Raji (cell line): ENCODE data around the gene MFN1.

ENCODE experiments used
- POLR2A ChIP-seq: IDR thresholded peaks from 2 replicates; pipeline ENCODE4 v1.6.1; 2011; ENCODE audit warnings: low read depth, low read length, control low read depth; ENCODE audit not compliant: insufficient read depth

MFN1 gene

GRCh38 chr3:179347345-179348194 lies at the start of gene MFN1:
TSS of gene MFN1 (plus strand) at chr3:179347709. CDS start at chr3:179348852, 1,143 bp downstream.
- peak; percentile 97 for TF ChIP-seq POLR2A

- no peak for TF ChIP-seq POLR2A
These were observed 49.4 kb upstream of the MFN1 start for GRCh38 chr3:179297971-179298725.

GRCh38 chr3:179299316-179299715 lies 48.2 kb upstream of the MFN1 start:
- no peak for TF ChIP-seq POLR2A

- no peak for TF ChIP-seq POLR2A
These were observed 47.4 kb upstream of the MFN1 start for GRCh38 chr3:179299999-179300613.

GRCh38 chr3:179301645-179302044 lies 45.9 kb upstream of the MFN1 start:
- no peak for TF ChIP-seq POLR2A

- no peak for TF ChIP-seq POLR2A
These were observed 45.4 kb upstream of the MFN1 start for GRCh38 chr3:179302111-179302510.

GRCh38 chr3:179304605-179305004 lies 42.9 kb upstream of the MFN1 start:
- TF ChIP-seq POLR2A: no peak

GRCh38 chr3:179308001-179308400 lies 39.5 kb upstream of the MFN1 start:
- no peak for TF ChIP-seq POLR2A

GRCh38 chr3:179309225-179310078 lies 38.1 kb upstream of the MFN1 start:
- TF ChIP-seq POLR2A: no peak

- TF ChIP-seq POLR2A: no peak
These were observed 28.6 kb upstream of the MFN1 start for GRCh38 chr3:179318876-179319275.

GRCh38 chr3:179321668-179322285 lies 25.7 kb upstream of the MFN1 start:
- no peak for TF ChIP-seq POLR2A

GRCh38 chr3:179322286-179323196 lies 25.0 kb upstream of the MFN1 start, which contains the start of gene ZNF639:
TSS of gene ZNF639 (plus strand) at chr3:179323031. CDS start at chr3:179328294, 5,263 bp downstream.
- peak; percentile 78 for TF ChIP-seq POLR2A
